Esophagus mucosa (tissue), 1 donor: ENCODE measurements around the gene HJV. TPM values are rescaled to one million over a fixed set of nuclear protein-coding genes. Genes with fewer than 3 reads are reported as not detected.

ENCODE experiments used
- ATAC-seq: fragments of 200-7000 bp; cut with Tn5 transposase; one replicate; pipeline ENCODE4 v1.9.1; 2020
- total RNA-seq: library from RNA; stranded (reverse); gene quantifications from one replicate; pipeline ENCODE4 v1.2.4, GENCODE V29; 2023
- donor health status: DM: yes; HTN: yes; CAD: no.

HJV gene
- total RNA-seq, 1 donor from 2014 or later: not detected

GRCh38 chr1:145974721-145975120, 46.8 kb downstream of the HJV start:
- ATAC-seq: no peak

GRCh38 chr1:145972580-145972979, 49.0 kb downstream of the HJV start:
- ATAC-seq: no peak

Other genes with a start within 250 kb of the HJV start
- 6.7 TPM for gene RNF115, start 197.6 kb downstream of the HJV start, total RNA-seq
- gene POLR3C, start 197.5 kb downstream of the HJV start, total RNA-seq: 18.2 TPM
- gene NUDT17, start 176.1 kb downstream of the HJV start, total RNA-seq: 1.7 TPM
- 39.5 TPM for gene PIAS3, start 162.7 kb downstream of the HJV start, total RNA-seq
- gene ANKRD35, start 135.9 kb downstream of the HJV start, total RNA-seq: 13.7 TPM
- gene ITGA10, start 111.7 kb downstream of the HJV start, total RNA-seq: 0.76 TPM
- 31.6 TPM for gene PEX11B, start 103.0 kb downstream of the HJV start, total RNA-seq
- gene RBM8A, start 94.3 kb downstream of the HJV start, total RNA-seq: 152 TPM
- 4.3 TPM for gene LIX1L, start 63.7 kb downstream of the HJV start, total RNA-seq
- gene ANKRD34A, start 57.2 kb downstream of the HJV start, total RNA-seq: 0.12 TPM
- 6.1 TPM for gene POLR3GL, start 57.0 kb downstream of the HJV start, total RNA-seq
- gene TXNIP, start 25.2 kb downstream of the HJV start, total RNA-seq: 77.7 TPM
- gene NBPF10, start 123.1 kb upstream of the HJV start, total RNA-seq: 3.6 TPM
- gene NOTCH2NLA, start 207.3 kb upstream of the HJV start, total RNA-seq: 33.6 TPM